ENCODE measurements around the gene FAM187B.

FAM187B gene

GRCh38 chr19:35184884-35185283 is 43.7 kb downstream of the FAM187B start:
- DNase-seq (ENCODE audit: insufficient read length, low spot score): no peak
- FAIRE-seq: no peak

- DNase-seq (ENCODE audit: insufficient read length, low spot score): no peak
- no peak for FAIRE-seq
These were observed 44.3 kb downstream of the FAM187B start for GRCh38 chr19:35184267-35184666.

GRCh38 chr19:35181387-35181786 is 47.2 kb downstream of the FAM187B start:
- no peak for DNase-seq (ENCODE audit: insufficient read length, low spot score)

GRCh38 chr19:35179830-35180229 is 48.7 kb downstream of the FAM187B start:
- DNase-seq (ENCODE audit: insufficient read length, low spot score): no peak
- FAIRE-seq: no peak

More at GRCh38 chr19:35181387-35181786, 47.2 kb downstream of the FAM187B start:
- no peak for FAIRE-seq

- no peak for FAIRE-seq
These were observed 49.8 kb downstream of the FAM187B start for GRCh38 chr19:35178701-35179100.

GRCh38 chr19:35177377-35178274 is 50.9 kb downstream of the FAM187B start:
- FAIRE-seq (no peak), DNase-seq (ENCODE audit: insufficient read length, low spot score) (no peak)

More at GRCh38 chr19:35178701-35179100, 49.8 kb downstream of the FAM187B start:
- DNase-seq (ENCODE audit: insufficient read length, low spot score): no peak

- DNase-seq (ENCODE audit: insufficient read length, low spot score): no peak
- no peak for FAIRE-seq
These were observed 52.4 kb downstream of the FAM187B start for GRCh38 chr19:35176181-35176570.

All from HTR-8/SVneo (cell line).